HEK293 (cell line): ENCODE results near the gene MTHFSD.

Experiments
- CTCF ChIA-PET: fragments of 350-600 bp; formaldehyde crosslinking; extraction: SDS; loops from one replicate; lab custom pipeline; 2021; ENCODE audit warnings: antibody characterized with exemption; lab: Yijun Ruan, JAX
- POLR2A ChIA-PET: fragments of 300-600 bp; formaldehyde crosslinking; extraction: SDS; loops from one replicate; lab custom pipeline; 2020; ENCODE audit warnings: antibody characterized with exemption, inconsistent platforms; lab: Yijun Ruan, JAX
- H3K27ac ChIP-seq: fragments of 200-500 bp; sonication (Bioruptor generic); 2 replicates; pipeline ENCODE4 v1.5.1; 2014; ENCODE audit warnings: low read depth, low read length, control low read depth, inconsistent platforms; ENCODE audit errors: extremely low read depth
- H3K36me3 ChIP-seq, 2 experiments: fragments of 200-500 bp in 1 of 2; sonication (Bioruptor generic) in 1 of 2; 1 replicate in 1 of 2; 2 replicates in 1 of 2; pipeline ENCODE4 v1.5.1; 2014 to 2017; ENCODE audit warnings: inconsistent platforms in 2 of 2, low read length in 2 of 2; ENCODE audit not compliant: control insufficient read depth in 2 of 2, insufficient read depth in 1 of 2
- H3K4me1 ChIP-seq: fragments of 200-500 bp; sonication (Bioruptor generic); 2 replicates; pipeline ENCODE4 v1.5.1; 2014; ENCODE audit warnings: mild to moderate bottlenecking, low read length, inconsistent platforms; ENCODE audit not compliant: control insufficient read depth, insufficient read depth
- H3K4me3 ChIP-seq: 2 replicates; pipeline ENCODE4 v1.5.1; 2011; ENCODE audit warnings: low read depth, mild to moderate bottlenecking, control low read depth, low read length, moderate library complexity
- H3K9me3 ChIP-seq: fragments of 200-500 bp; sonication (Bioruptor generic); 2 replicates; pipeline ENCODE4 v1.5.1; 2014; ENCODE audit warnings: low read depth, low read length, inconsistent platforms; ENCODE audit not compliant: control insufficient read depth, insufficient read depth
- FEZF1 ChIP-seq: fragments of 450-650 bp; formaldehyde crosslinking; IDR thresholded peaks from 2 replicates; pipeline ENCODE4 v1.5.1; 2016; ENCODE audit warnings: missing biosample characterization, missing genetic modification characterization
- GLI4 ChIP-seq: fragments of 450-650 bp; formaldehyde crosslinking; IDR thresholded peaks from 2 replicates; pipeline ENCODE4 v1.5.1; 2016; ENCODE audit warnings: missing biosample characterization, missing genetic modification characterization
- OSR2 ChIP-seq: fragments of 450-650 bp; formaldehyde crosslinking; IDR thresholded peaks from 2 replicates; pipeline ENCODE4 v1.5.1; 2016; ENCODE audit warnings: missing biosample characterization, missing genetic modification characterization
- ZNF248 ChIP-seq: fragments of 450-650 bp; formaldehyde crosslinking; IDR thresholded peaks from 2 replicates; pipeline ENCODE4 v1.5.1; 2017; ENCODE audit warnings: missing biosample characterization, missing genetic modification characterization
- ZNF394 ChIP-seq: fragments of 450-650 bp; formaldehyde crosslinking; IDR thresholded peaks from 2 replicates; pipeline ENCODE4 v1.5.1; 2016; ENCODE audit warnings: missing biosample characterization, missing genetic modification characterization, mild to moderate bottlenecking, moderate library complexity, borderline replicate concordance
- TF ChIP-seq, protein P1 (sequence below): fragments of 450-650 bp; formaldehyde crosslinking; IDR thresholded peaks from 2 replicates; pipeline ENCODE4 v1.5.1; 2016; ENCODE audit warnings: missing biosample characterization, missing genetic modification characterization
- TF ChIP-seq, protein P2 (sequence below): fragments of 450-650 bp; formaldehyde crosslinking; IDR thresholded peaks from 2 replicates; pipeline ENCODE4 v1.5.1; 2017; ENCODE audit warnings: missing biosample characterization, missing genetic modification characterization
- TF ChIP-seq, protein P3 (sequence below): fragments of 450-650 bp; formaldehyde crosslinking; conservative IDR thresholded peaks from 2 replicates; pipeline ENCODE4 v1.5.1; 2016; ENCODE audit warnings: low read depth, missing biosample characterization, missing genetic modification characterization

The MTHFSD gene

DNA sequence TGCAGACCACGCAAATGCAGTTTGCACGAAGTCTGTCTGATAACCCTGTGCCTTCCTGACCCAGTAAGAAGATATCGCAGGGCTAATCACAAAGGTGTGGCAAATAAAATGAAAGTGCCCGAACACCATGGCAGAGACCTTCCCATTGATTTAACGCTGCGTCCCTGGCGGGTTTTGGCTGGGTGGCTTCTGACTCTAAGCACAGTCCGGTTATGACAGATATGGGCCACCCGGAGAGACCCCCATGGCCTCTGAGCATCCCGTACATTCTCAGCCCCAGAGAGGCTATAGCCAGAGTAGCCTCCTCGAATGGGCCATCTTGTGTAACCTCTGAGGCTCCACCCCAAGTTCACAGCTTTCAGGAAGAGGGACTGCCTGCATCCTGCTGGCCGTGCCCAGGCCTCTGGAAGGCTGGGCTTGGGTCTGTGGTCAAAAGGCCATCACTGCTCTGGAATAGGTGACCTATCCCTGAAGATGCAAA is 17.0 kb upstream of the MTHFSD start:
- no peaks in the 10 kb centered on the region for H3K9me3 ChIP-seq
- TF ChIP-seq, protein P1, sequence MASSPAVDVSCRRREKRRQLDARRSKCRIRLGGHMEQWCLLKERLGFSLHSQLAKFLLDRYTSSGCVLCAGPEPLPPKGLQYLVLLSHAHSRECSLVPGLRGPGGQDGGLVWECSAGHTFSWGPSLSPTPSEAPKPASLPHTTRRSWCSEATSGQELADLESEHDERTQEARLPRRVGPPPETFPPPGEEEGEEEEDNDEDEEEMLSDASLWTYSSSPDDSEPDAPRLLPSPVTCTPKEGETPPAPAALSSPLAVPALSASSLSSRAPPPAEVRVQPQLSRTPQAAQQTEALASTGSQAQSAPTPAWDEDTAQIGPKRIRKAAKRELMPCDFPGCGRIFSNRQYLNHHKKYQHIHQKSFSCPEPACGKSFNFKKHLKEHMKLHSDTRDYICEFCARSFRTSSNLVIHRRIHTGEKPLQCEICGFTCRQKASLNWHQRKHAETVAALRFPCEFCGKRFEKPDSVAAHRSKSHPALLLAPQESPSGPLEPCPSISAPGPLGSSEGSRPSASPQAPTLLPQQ, result no peak
- TF ChIP-seq GLI4 (tag by site-specific recombination), result no peak
- TF ChIP-seq ZNF248 (tag by site-specific recombination), result no peak
- TF ChIP-seq FEZF1 (tag by site-specific recombination), result no peak
- ChIA-PET POLR2A (no interaction called here), CTCF (interaction anchor here (0.6 kb wide), 1 partner anchor 38 kb away, joined by 3 read pairs; no protein-coding TSS in a partner anchor)
- H3K27ac ChIP-seq, result no peak overlapping the region
- no peak overlapping the region for H3K4me3 ChIP-seq
- peaks cover 3% of the 10 kb centered on the region; the same call in 1 of the 2 replicates for H3K4me1 ChIP-seq
- no peaks in the 10 kb centered on the region for H3K36me3 ChIP-seq

DNA sequence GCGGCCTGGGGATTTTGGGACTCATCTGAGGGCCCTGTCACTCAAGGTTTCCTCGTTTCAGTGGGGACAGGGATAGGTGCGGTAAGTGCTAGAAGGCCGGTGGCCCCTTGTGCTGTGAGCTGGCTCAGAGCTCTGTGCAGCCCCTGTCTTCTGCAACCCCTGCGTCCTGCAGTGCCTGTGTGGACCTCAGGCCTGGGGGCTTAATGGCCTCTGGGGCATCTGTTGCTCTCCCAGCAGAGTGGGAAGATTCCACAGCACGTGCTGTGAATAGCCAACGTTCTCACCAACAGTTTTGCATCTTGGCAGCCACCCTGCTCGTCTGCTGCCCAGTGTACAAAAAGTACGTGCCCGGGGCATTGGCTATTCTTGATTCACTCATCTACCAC is 16.5 kb upstream of the MTHFSD start:
- Histone ChIP-seq H3K9me3 (no peaks in the 10 kb centered on the region), H3K36me3 (no peaks in the 10 kb centered on the region), H3K4me1 (no peaks in the 10 kb centered on the region; the same call in 1 of the 2 replicates), H3K27ac (no peak overlapping the region), H3K4me3 (no peak overlapping the region)
- ChIA-PET POLR2A (no interaction called here), CTCF (interaction anchor here (0.6 kb wide), 1 partner anchor 227 kb away, joined by 3 read pairs; no protein-coding TSS in a partner anchor)
- TF ChIP-seq, protein P2, sequence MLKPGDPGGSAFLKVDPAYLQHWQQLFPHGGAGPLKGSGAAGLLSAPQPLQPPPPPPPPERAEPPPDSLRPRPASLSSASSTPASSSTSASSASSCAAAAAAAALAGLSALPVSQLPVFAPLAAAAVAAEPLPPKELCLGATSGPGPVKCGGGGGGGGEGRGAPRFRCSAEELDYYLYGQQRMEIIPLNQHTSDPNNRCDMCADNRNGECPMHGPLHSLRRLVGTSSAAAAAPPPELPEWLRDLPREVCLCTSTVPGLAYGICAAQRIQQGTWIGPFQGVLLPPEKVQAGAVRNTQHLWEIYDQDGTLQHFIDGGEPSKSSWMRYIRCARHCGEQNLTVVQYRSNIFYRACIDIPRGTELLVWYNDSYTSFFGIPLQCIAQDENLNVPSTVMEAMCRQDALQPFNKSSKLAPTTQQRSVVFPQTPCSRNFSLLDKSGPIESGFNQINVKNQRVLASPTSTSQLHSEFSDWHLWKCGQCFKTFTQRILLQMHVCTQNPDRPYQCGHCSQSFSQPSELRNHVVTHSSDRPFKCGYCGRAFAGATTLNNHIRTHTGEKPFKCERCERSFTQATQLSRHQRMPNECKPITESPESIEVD (tag by site-specific recombination), result no peak
- TF ChIP-seq, protein P3, sequence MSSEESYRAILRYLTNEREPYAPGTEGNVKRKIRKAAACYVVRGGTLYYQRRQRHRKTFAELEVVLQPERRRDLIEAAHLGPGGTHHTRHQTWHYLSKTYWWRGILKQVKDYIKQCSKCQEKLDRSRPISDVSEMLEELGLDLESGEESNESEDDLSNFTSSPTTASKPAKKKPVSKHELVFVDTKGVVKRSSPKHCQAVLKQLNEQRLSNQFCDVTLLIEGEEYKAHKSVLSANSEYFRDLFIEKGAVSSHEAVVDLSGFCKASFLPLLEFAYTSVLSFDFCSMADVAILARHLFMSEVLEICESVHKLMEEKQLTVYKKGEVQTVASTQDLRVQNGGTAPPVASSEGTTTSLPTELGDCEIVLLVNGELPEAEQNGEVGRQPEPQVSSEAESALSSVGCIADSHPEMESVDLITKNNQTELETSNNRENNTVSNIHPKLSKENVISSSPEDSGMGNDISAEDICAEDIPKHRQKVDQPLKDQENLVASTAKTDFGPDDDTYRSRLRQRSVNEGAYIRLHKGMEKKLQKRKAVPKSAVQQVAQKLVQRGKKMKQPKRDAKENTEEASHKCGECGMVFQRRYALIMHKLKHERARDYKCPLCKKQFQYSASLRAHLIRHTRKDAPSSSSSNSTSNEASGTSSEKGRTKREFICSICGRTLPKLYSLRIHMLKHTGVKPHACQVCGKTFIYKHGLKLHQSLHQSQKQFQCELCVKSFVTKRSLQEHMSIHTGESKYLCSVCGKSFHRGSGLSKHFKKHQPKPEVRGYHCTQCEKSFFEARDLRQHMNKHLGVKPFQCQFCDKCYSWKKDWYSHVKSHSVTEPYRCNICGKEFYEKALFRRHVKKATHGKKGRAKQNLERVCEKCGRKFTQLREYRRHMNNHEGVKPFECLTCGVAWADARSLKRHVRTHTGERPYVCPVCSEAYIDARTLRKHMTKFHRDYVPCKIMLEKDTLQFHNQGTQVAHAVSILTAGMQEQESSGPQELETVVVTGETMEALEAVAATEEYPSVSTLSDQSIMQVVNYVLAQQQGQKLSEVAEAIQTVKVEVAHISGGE (tag by site-specific recombination), result peak; percentile 41; the same call in 1 of the 2 replicates
- TF ChIP-seq ZNF394 (tag by site-specific recombination), result no peak

DNA sequence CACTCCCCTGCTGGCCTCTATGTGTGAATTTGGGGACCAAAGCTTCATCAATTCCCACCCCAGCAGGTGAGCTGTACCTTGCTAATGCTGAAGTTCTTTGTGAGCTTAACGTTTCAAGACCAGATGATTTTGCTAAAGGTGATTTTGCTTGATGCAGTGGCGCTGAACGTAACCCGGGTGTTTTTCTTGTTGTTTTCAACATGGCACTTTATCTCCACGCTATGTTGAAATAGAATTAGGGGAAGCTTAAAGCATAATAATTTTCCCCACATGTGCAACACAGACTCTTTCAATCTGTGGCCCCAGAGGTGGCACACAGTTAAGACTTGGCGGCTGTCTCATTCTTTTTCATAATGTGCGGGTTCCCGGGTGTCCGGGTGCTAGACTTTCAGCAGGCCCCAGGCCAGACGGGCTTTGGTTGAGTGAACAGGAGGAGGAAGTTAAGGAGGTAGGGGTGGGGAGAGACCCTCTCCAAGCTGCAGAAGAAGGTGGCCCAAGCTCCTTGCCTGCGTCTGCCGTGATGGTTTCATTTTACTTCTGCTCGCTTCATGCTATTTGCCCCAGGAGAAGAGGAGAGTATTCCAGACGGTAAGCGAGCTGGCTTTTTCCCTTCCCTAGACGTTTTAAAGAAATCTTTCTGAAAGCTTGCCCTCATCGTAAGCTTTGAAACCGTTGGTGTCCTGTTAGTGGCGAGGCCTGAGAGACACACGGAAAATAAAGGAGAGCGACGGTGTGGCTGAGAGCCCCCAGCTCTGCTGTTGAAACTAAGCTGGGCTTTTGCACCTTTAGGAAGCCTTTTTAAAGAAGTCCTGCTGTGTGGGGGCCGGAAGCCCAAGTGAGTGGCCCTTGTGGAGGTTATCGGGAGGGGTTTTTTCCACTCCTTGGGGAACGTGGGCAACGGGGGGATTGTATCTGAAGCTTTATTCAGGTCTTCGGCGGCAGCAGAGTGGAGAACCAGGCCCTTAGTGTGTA is 15.8 kb upstream of the MTHFSD start:
- CTCF ChIA-PET, result interaction anchor here (0.6 to 1.1 kb wide), 4 partner anchors 227 to 507 kb away, joined by 3 to 7 read pairs (median 4); no protein-coding TSS in a partner anchor

More for the DNA sequence above, 15.8 kb upstream of the MTHFSD start:
- TF ChIP-seq OSR2 (tag by site-specific recombination) (no peak), ZNF394 (tag by site-specific recombination) (no peak)
- TF ChIP-seq, all 188 proteins: peak for 0
- Histone ChIP-seq H3K27ac (no peak overlapping the region), H3K36me3 (no peaks in the 10 kb centered on the region), H3K9me3 (no peaks in the 10 kb centered on the region), H3K4me3 (no peak overlapping the region), H3K4me1 (no peaks in the 10 kb centered on the region)
- POLR2A ChIA-PET, result no interaction called here
